NCI-H1105 (cell line): ENCODE data around the gene JTB.
"Not testable (repeated sequence)": the region's sequence is repeated elsewhere in the genome, so short reads cannot be mapped to it uniquely, and the experiment has no call there.

Experiments used
- DNase-seq: peaks from one replicate; lab custom pipeline; 2025; lab: John Stamatoyannopoulos, UW

The JTB gene

GRCh38 chr1:153977250-153978240 is at the start of gene JTB:
Gene JTB, minus strand, starts transcription at chr1:153977674. Its CDS starts 422 bp downstream, at chr1:153977252.
- DNase-seq, result peak; percentile 80

GRCh38 chr1:154019940-154020339 is 42.5 kb upstream of the JTB start:
- DNase-seq, result no peak

- no peak for DNase-seq
These were observed 41.8 kb upstream of the JTB start for GRCh38 chr1:154019269-154019668.

- no peak for DNase-seq
These were observed 36.9 kb upstream of the JTB start for GRCh38 chr1:154014154-154014907.

- not testable (repeated sequence) for DNase-seq
These were observed 35.1 kb upstream of the JTB start for GRCh38 chr1:154012543-154012942.

- no peak for DNase-seq
These were observed 34.7 kb upstream of the JTB start for GRCh38 chr1:154012129-154012528.

- no peak for DNase-seq
These were observed 28.7 kb upstream of the JTB start for GRCh38 chr1:154006136-154006535.

GRCh38 chr1:154000420-154000819 is 22.9 kb upstream of the JTB start:
- no peak for DNase-seq

- not testable (repeated sequence) for DNase-seq
These were observed 19.4 kb upstream of the JTB start for GRCh38 chr1:153996882-153997281.

- DNase-seq, result no peak
These were observed 18.2 kb upstream of the JTB start for GRCh38 chr1:153995640-153996039.

- DNase-seq, result no peak
These were observed 17.7 kb upstream of the JTB start for GRCh38 chr1:153995202-153995601.

GRCh38 chr1:153991806-153992205 is 14.3 kb upstream of the JTB start:
- no peak for DNase-seq

GRCh38 chr1:153991151-153991630 is 13.7 kb upstream of the JTB start:
- no peak for DNase-seq

GRCh38 chr1:153990468-153991150 is 13.1 kb upstream of the JTB start, which contains the start of gene RPS27:
Gene RPS27, plus strand, starts transcription at chr1:153990762. Its CDS starts 35 bp downstream, at chr1:153990797.
- DNase-seq, result peak; percentile 97

GRCh38 chr1:153987621-153988020 is 10.1 kb upstream of the JTB start:
- no peak for DNase-seq

- peak; percentile 78 for DNase-seq
These were observed 8.7 kb upstream of the JTB start, which contains the start of gene RAB13 for GRCh38 chr1:153985941-153986761. Gene RAB13, minus strand, starts transcription at chr1:153986339. Its CDS starts 103 bp downstream, at chr1:153986236.

- DNase-seq, result no peak
These were observed 8.0 kb upstream of the JTB start for GRCh38 chr1:153985341-153985912.

- DNase-seq, result no peak
These were observed 6.8 kb upstream of the JTB start for GRCh38 chr1:153984123-153984894.

- DNase-seq, result not testable (repeated sequence)
These were observed 4.3 kb upstream of the JTB start for GRCh38 chr1:153981735-153982134.

GRCh38 chr1:153979091-153979490 is 1.6 kb upstream of the JTB start:
- not testable (repeated sequence) for DNase-seq
